ENCODE data around the gene PALMD.
A peak's percentile ranks its signal among the peaks of the same experiment; 100 is the strongest.

PALMD gene

GRCh38 chr1:99697580-99697979 lies 51.7 kb downstream of the PALMD start:
- no peak for DNase-seq (ENCODE audit: low read depth in 2 of 2)

GRCh38 chr1:99700020-99700419 lies 54.1 kb downstream of the PALMD start:
- no peak for DNase-seq (ENCODE audit: low read depth in 2 of 2)

- DNase-seq (ENCODE audit: low read depth in 2 of 2): no peak
These were observed 56.3 kb downstream of the PALMD start for GRCh38 chr1:99702221-99702620.

- DNase-seq (ENCODE audit: low read depth in 2 of 2): no peak
These were observed 58.5 kb downstream of the PALMD start for GRCh38 chr1:99704356-99704816.

GRCh38 chr1:99705385-99705784 lies 59.5 kb downstream of the PALMD start:
- no peak for DNase-seq (ENCODE audit: low read depth in 2 of 2)

GRCh38 chr1:99707535-99708142 lies 61.7 kb downstream of the PALMD start:
- peak in 1 of 2 donors; percentile 11 for DNase-seq (ENCODE audit: low read depth in 2 of 2)

- DNase-seq (ENCODE audit: low read depth in 2 of 2): no peak
These were observed 65.1 kb downstream of the PALMD start for GRCh38 chr1:99710994-99711393.

GRCh38 chr1:99713006-99713405 lies 67.1 kb downstream of the PALMD start:
- no peak for DNase-seq (ENCODE audit: low read depth in 2 of 2)

GRCh38 chr1:99717005-99717404 lies 71.1 kb downstream of the PALMD start:
- no peak for DNase-seq (ENCODE audit: low read depth in 2 of 2)

GRCh38 chr1:99723251-99723650 lies 77.3 kb downstream of the PALMD start:
- no peak for DNase-seq (ENCODE audit: low read depth in 2 of 2)

GRCh38 chr1:99725996-99726395 lies 80.1 kb downstream of the PALMD start:
- no peak for DNase-seq (ENCODE audit: low read depth in 2 of 2)

- no peak for DNase-seq (ENCODE audit: low read depth in 2 of 2)
These were observed 80.5 kb downstream of the PALMD start for GRCh38 chr1:99726407-99726806.

GRCh38 chr1:99726818-99727217 lies 80.9 kb downstream of the PALMD start:
- no peak for DNase-seq (ENCODE audit: low read depth in 2 of 2)

- DNase-seq (ENCODE audit: low read depth in 2 of 2): no peak
These were observed 81.8 kb downstream of the PALMD start for GRCh38 chr1:99727575-99728185.

GRCh38 chr1:99728494-99729235 lies 82.8 kb downstream of the PALMD start:
- no peak for DNase-seq (ENCODE audit: low read depth in 2 of 2)

GRCh38 chr1:99731384-99731783 lies 85.5 kb downstream of the PALMD start:
- no peak for DNase-seq (ENCODE audit: low read depth in 2 of 2)

- no peak for DNase-seq (ENCODE audit: low read depth in 2 of 2)
These were observed 89.9 kb downstream of the PALMD start for GRCh38 chr1:99735852-99736251.

GRCh38 chr1:99737016-99737415 lies 91.1 kb downstream of the PALMD start:
- DNase-seq (ENCODE audit: low read depth in 2 of 2): no peak

GRCh38 chr1:99738858-99739465 lies 93.0 kb downstream of the PALMD start:
- no peak for DNase-seq (ENCODE audit: low read depth in 2 of 2)

- DNase-seq (ENCODE audit: low read depth in 2 of 2): no peak
These were observed 94.2 kb downstream of the PALMD start for GRCh38 chr1:99740141-99740540.
